ENCODE results near the gene GSN. TPM values are rescaled to one million over a fixed set of nuclear protein-coding genes. Genes with fewer than 3 reads are reported as not detected.

The GSN gene
- total and polyA plus RNA-seq, 10 of the 15 experiments (the other 5 are each of a cell fraction or from before 2014, with no cell fraction given), result 0.66 to 9.2 (median 6.2) TPM

DNA sequence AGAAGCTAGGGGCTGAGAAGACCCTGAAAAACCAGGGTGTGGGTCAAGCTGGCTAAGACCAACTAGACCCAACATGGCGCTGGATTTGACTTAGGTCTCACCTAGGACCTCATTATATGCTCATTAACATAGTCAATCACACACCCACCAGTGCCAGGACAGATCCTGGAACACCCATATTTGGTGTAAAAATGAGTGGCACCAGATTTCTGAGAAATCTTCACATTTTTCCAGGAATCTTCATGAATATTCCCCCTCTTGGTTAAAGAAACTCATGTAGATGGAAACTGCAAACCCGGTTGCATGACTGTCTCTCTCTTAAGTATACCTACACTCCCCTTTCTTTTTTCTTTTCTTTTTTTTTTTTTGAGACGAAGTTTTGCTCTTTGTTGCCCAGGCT lies 48.4 kb upstream of the GSN start:
- Histone ChIP-seq H4K20me1 (ENCODE audit: control insufficient read depth, insufficient read depth) (no peaks in the 10 kb centered on the region), H3K27ac (ENCODE audit: control insufficient read depth, insufficient read depth) (no peak overlapping the region), H3K36me3 (ENCODE audit: control insufficient read depth in 2 of 2, insufficient read depth in 2 of 2, low read length in 1 of 2) (no peaks in the 10 kb centered on the region), H3K4me3 (no peak overlapping the region), H3K27me3 (replicated peaks in 1 of 2; ENCODE audit: control insufficient read depth in 2 of 2, insufficient read depth in 2 of 2, low read length in 1 of 2) (no peaks in the 10 kb centered on the region), H2AFZ (ENCODE audit: control insufficient read depth, low read depth, low read length) (no peak overlapping the region), H3K79me2 (ENCODE audit: control insufficient read depth, insufficient read depth, low read length) (no peaks in the 10 kb centered on the region), H3K4me1 (ENCODE audit: control insufficient read depth, insufficient read depth, low read length) (peaks cover 10% of the 10 kb centered on the region), H3K4me2 (ENCODE audit: control insufficient read depth, insufficient read depth) (no peak overlapping the region), H3K9ac (ENCODE audit: control insufficient read depth, insufficient read depth, low read length) (no peak overlapping the region), H3K9me3 (replicated peaks; ENCODE audit: control insufficient read depth, insufficient read depth, low read length) (no peaks in the 10 kb centered on the region)
- ChIA-PET RAD21 (ENCODE audit: unreplicated experiment) (no interaction called here), POLR2A (no interaction called here), SMC1A (ENCODE audit: uncharacterized antibody, unreplicated experiment) (interaction anchor here (2.1 kb wide), 1 partner anchor 101 kb away, joined by 11 read pairs; no protein-coding TSS in a partner anchor), CTCF (no interaction called here)
- no peak for DNase-seq (ENCODE audit: low read depth, low spot score)
- BruUV-seq (replicated peaks), result no TSS peak
- ATAC-seq, result no peak
- in situ Hi-C loops (cut with MboI), result loop anchor here (5.0 kb wide), 2 partner anchors 98 to 178 kb away; no protein-coding TSS in a partner anchor
- WGBS (ENCODE audit: insufficient coverage, insufficient replicate concordance, low lambda C conversion rate, missing lambda C conversion rate), result 50% methylated on average over 2 of the region's 3 CpGs
- FAIRE-seq, result no peak
- intact Hi-C loops (cut with micrococcal nuclease; ENCODE audit: unreplicated experiment), result no loop called here
- no peak for TF ChIP-seq ZNF384 (IDR thresholded peaks at IDR 0.05; ENCODE audit: borderline replicate concordance, low read depth, low read length)
- TF ChIP-seq, protein P1, sequence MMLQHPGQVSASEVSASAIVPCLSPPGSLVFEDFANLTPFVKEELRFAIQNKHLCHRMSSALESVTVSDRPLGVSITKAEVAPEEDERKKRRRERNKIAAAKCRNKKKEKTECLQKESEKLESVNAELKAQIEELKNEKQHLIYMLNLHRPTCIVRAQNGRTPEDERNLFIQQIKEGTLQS (IDR thresholded peaks at IDR 0.05; ENCODE audit: borderline replicate concordance, extremely low read depth, low read depth, low read length), result no peak
- TF ChIP-seq SMARCA5 (IDR thresholded peaks at IDR 0.05), result no peak
- no peak for TF ChIP-seq GATAD2B (conservative IDR thresholded peaks at IDR 0.05; ENCODE audit: low read depth)
- no peak for TF ChIP-seq MAX (IDR thresholded peaks at IDR 0.05; ENCODE audit: low read depth, low read length)
- no peak for TF ChIP-seq ZBED1 (IDR thresholded peaks at IDR 0.05; ENCODE audit: borderline replicate concordance)
- TF ChIP-seq NR2C2 (IDR thresholded peaks at IDR 0.05; ENCODE audit: borderline replicate concordance, control insufficient read depth, insufficient read length, low read depth), result no peak
- TF ChIP-seq TBL1XR1 (IDR thresholded peaks at IDR 0.05; ENCODE audit: low read depth, low read length), result no peak
- TF ChIP-seq NFYB (IDR thresholded peaks at IDR 0.05; ENCODE audit: insufficient read depth, low read depth, low read length), result no peak
- no peak for TF ChIP-seq MTA2 (IDR thresholded peaks at IDR 0.05; ENCODE audit: low read depth)
- no peak for TF ChIP-seq ZSCAN29 (IDR thresholded peaks at IDR 0.05)
- TF ChIP-seq, protein P2, sequence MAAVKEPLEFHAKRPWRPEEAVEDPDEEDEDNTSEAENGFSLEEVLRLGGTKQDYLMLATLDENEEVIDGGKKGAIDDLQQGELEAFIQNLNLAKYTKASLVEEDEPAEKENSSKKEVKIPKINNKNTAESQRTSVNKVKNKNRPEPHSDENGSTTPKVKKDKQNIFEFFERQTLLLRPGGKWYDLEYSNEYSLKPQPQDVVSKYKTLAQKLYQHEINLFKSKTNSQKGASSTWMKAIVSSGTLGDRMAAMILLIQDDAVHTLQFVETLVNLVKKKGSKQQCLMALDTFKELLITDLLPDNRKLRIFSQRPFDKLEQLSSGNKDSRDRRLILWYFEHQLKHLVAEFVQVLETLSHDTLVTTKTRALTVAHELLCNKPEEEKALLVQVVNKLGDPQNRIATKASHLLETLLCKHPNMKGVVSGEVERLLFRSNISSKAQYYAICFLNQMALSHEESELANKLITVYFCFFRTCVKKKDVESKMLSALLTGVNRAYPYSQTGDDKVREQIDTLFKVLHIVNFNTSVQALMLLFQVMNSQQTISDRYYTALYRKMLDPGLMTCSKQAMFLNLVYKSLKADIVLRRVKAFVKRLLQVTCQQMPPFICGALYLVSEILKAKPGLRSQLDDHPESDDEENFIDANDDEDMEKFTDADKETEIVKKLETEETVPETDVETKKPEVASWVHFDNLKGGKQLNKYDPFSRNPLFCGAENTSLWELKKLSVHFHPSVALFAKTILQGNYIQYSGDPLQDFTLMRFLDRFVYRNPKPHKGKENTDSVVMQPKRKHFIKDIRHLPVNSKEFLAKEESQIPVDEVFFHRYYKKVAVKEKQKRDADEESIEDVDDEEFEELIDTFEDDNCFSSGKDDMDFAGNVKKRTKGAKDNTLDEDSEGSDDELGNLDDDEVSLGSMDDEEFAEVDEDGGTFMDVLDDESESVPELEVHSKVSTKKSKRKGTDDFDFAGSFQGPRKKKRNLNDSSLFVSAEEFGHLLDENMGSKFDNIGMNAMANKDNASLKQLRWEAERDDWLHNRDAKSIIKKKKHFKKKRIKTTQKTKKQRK (IDR thresholded peaks at IDR 0.05; ENCODE audit: low read depth, low read length), result no peak
- TF ChIP-seq PML (IDR thresholded peaks at IDR 0.05; ENCODE audit: low read length), result no peak
- no peak for TF ChIP-seq RELB (IDR thresholded peaks at IDR 0.05; ENCODE audit: low read depth)
- TF ChIP-seq POLR2AphosphoS2 (IDR thresholded peaks at IDR 0.05; ENCODE audit: low read depth, low read length), result no peak
- TF ChIP-seq IRF3 (IDR thresholded peaks at IDR 0.05), result no peak
